HG03175 (cell line): Measurements from ENCODE around the gene CIDEA.
A peak's percentile ranks its signal among the peaks of the same experiment; 100 is the strongest.
"Not testable (repeated sequence)": the region's sequence is repeated elsewhere in the genome, so short reads cannot be mapped to it uniquely, and the experiment has no call there.

ENCODE experiments used
- ATAC-seq: cut with Tn5 transposase; IDR thresholded peaks from one replicate; pipeline ENCODE4 v1.9.1; 2021; ENCODE audit warnings: mild to moderate bottlenecking, moderate library complexity; ENCODE audit not compliant: unreplicated experiment

The CIDEA gene

DNA sequence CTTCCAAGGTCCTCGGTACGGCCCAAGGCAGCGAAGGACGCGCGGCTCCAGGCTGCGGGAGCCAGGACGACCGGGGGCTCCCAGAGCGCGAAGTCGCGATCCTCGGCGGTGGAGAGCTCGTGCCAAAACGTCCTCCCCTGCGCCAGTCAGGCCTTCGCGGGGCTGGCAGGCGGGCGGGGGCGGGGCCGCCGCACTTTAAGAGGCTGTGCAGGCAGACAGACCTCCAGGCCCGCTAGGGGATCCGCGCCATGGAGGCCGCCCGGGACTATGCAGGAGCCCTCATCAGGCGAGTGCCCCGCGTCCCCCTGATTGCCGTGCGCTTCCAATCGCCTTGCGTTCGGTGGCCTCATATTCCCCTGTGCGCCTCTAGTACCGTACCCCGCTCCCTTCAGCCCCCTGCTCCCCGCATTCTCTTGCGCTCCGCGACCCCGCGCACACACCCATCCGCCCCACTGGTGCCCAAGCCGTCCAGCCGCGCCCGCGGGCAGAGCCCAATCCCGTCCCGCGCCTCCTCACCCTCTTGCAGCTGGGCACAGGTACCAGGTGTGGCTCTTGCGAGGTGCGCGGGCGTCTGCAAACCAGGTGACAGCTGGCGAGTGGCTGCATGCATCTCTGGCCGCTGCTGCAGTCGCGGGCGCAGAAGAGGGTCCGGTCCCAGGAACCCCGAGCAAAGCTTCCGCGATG is at the start of gene CIDEA:
TSS of gene CIDEA (plus strand) at position 226 of the 684 bp plus-strand sequence. CDS start at position 249, 23 bp downstream.
- ATAC-seq, result no peak

DNA sequence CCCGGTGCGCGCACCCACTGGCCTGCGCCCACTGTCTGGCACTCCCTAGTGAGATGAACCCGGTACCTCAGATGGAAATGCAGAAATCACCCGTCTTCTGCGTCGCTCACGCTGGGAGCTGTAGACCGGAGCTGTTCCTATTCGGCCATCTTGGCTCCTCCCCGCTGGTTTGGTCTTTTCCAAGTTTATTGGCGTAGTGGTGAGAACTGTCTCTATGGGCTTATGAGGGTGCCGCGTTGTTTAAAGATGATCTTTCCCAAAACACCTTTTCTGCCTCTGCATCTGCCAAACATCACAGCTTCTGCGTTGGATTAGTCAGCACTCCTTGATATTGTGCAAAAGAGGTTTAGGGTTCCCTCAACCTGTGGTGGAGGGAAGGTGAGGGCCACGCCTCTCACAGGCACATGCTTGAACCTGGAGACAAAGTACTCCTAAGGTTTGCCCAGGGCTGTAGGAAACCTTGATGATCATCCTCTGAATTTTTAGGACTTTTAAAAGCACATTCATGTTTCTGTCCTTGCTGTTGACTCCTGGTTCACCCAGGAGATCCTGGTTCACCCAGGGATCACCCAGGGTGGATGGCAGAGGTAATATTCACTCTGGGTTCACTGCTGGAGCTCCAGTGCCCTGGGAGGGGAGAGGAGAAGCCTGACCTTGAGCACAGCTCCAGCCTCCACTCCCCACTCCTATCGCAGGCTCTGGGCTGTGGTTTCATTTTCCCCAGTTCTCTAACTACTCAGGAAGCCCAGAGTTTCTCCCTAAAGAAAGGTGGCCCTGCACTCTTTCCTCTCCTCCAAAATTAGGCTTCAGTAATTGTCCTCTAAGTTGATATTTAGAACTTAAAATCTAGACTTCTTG is 45.6 kb upstream of the CIDEA start:
- ATAC-seq, result not testable (repeated sequence)

DNA sequence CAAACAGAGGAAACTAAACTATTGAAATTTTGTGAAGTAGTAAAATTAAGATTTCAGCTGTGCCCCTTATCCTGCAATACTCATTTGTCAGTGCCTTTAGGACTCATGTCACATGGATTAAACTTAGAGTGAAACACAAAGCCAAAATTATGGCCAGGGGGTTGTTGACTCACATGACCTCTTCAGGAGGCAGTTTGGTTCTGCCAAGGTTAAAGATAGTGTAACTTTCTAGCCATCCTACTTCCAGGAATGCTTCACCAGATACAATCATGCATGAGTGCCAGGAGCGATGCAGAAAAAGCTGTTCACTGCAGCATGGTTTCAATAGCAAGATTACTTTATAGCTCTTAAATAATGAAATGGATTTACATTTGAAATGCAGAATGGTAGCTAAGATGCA is 41.9 kb upstream of the CIDEA start:
- ATAC-seq, result not testable (repeated sequence)

DNA sequence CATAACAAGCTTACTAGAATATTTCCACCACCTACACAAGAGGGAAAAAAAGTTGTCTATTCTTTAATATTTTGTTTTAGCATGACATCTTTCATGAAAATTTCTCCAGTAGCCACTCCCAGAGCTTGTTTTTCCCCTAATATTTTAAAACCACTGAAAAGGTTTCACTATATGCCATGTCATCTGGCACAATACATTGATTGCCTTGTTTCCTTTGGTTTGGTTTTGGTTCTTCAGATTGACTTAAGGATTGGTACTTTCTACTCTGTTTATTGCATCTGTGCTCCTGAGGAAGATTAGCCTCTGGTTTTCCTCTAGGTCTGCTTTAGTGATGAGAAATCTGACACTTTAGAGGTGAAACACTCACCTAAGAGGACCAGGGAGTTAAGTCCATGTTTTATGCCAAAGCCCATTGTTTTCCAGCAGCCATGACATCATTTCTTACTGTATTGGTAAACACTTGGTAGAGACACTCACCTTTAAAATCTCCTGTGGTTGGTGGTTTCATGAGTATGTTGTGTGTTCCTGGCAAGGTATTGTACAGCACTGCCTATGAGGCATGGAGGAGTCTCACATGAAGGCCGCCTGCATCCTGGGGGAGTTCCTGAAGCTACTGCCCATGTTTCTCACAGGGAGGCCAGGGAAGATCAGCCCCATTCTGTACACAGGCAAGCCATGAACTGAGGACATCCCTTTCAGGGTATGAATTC is 39.7 kb upstream of the CIDEA start:
- not testable (repeated sequence) for ATAC-seq

GRCh38 chr18:12216471-12216870 is 37.7 kb upstream of the CIDEA start:
- ATAC-seq, result not testable (repeated sequence)

DNA sequence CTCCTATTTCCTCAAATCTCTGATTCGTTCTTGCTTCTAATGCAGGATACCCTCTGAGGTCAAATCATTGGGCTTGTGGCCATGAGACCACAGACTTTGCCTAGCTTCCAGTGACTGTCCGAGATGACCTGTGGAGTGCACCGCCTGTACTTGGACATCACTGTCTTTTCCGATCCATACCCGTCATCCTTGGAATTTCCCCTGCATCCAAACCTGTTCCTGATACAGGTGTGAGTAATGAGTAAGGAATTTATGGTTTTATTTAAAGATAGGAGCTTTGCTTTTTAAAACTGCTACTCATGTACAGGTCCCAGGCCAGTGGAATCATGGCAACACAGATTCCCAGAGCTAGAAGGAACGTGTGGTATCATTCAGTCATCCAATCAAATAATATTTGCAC is 35.6 kb upstream of the CIDEA start:
- not testable (repeated sequence) for ATAC-seq

- ATAC-seq, result not testable (repeated sequence)
Measured at GRCh38 chr18:12222041-12222440, 32.1 kb upstream of the CIDEA start.

DNA sequence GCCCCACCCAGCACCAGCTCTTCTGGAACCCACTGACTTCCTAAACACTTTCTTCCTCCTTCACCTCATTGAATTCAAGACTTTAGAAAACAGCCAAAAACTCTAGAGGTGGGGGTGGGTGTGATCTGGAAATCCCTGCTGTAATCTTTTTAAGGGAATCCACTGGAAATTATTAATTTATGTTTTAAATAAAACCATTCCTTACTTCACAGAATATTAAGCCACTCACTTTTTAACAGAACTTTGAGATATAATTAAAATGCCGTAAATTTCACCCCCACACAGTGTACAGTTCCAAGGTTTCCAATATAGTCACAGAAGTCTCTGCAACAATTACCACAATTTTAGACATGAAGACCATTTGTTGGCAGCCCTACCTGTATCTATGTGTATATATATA is 30.8 kb upstream of the CIDEA start:
- ATAC-seq, result not testable (repeated sequence)

GRCh38 chr18:12226807-12227206 is 27.4 kb upstream of the CIDEA start:
- ATAC-seq, result not testable (repeated sequence)

GRCh38 chr18:12227399-12228186 is 26.6 kb upstream of the CIDEA start:
- not testable (repeated sequence) for ATAC-seq

- ATAC-seq, result not testable (repeated sequence)
Measured at GRCh38 chr18:12228308-12228707, 25.9 kb upstream of the CIDEA start.

GRCh38 chr18:12230561-12230960 is 23.6 kb upstream of the CIDEA start:
- not testable (repeated sequence) for ATAC-seq

DNA sequence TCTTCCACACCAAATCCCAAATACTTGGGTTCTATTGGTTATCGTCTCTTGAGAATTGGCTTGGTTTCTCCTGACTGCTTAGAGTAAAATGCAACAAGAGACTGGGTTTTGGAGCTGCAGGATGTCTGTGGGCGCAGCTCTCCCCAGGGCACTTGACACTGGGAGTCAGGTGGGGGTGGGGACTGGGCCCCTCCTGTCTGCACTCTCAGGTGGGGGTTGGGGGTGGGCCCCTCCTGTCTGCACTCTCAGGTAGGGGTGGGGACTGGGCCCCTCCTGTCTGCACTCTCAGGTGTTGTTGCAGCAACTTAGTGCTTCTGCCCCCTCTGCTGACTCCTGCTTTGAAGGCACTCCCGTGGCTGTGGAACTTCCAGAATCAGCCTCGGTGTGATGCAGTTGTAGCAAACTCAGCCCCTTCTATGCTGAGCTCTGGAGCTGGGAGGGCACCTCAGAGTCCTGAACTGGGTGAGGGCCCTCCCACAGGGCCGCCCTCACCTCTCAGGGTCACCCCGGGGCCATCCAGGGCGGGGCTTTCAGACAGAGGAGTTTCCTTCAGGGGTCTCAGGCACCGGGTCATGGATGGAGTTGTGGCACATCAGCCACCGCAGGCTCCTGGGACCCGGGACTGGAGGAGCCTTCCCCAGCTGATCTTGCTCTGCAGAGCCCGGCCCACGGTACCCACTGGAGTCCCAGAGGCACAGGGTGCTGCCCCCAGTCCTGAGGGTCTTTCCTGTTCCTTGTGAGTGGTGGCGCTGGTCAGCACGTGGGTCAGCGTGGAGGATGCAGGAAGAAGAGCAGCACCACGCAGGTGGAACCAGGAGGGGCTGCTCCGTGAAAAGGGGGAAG is 22.9 kb upstream of the CIDEA start:
- ATAC-seq, result no peak

GRCh38 chr18:12231986-12232385 is 22.2 kb upstream of the CIDEA start:
- ATAC-seq, result no peak

- ATAC-seq, result no peak
Measured at GRCh38 chr18:12233378-12233777, 20.8 kb upstream of the CIDEA start.

DNA sequence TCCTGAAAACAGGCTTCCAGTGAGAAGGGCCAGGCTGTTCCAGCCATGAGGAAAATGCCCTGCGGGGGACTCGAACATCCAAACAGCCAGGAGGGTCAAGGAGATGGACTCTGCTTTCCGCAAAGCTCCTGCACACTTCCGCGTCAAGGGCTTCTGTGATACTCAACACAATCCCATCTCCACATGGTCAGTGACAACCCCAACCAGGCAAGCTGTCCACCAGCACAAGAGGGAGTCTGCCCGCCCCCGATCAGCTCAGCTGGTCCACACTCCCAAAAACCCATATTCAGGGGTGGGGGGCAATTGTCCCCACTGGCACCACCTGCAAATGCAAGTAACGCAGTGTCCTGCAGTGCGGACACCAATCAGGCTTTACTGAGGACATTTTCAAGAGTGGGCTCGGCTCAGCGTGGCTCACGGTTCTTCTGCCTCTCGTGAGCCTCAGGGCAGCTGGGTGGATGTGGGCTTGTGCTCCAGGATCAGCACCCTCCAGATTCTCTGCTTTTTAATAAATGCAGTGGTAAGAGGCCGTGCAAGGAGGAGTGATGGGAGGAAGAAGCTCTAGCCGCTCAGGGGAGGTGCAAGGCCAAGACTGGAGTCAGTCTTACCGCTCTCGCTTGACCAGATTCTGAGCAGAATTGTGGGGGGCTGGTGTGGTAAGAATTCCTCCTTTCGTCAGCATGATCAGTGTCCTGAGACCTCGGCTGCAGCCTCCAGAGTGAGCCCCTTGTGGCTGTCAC is 19.5 kb upstream of the CIDEA start:
- ATAC-seq, result no peak

DNA sequence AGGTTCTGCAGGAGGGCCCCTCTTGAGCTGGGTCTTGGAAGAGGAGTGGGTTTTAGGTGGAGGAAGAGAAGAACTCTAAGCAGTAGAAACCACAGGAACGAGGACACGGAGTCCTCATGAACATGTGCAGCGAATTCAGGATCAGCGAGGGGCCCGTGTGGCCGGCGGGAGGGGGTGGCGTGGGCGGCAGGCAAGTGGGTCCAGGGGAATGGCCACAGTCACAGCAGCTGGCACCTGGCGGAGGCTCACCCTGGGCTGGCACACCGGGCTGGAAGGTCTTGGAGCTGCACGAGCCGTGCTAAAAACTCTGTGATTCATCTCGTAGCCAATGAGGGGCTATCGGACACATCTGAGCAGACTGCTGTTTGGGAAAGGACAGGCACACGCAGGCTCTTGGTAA is 18.0 kb upstream of the CIDEA start:
- ATAC-seq, result no peak

DNA sequence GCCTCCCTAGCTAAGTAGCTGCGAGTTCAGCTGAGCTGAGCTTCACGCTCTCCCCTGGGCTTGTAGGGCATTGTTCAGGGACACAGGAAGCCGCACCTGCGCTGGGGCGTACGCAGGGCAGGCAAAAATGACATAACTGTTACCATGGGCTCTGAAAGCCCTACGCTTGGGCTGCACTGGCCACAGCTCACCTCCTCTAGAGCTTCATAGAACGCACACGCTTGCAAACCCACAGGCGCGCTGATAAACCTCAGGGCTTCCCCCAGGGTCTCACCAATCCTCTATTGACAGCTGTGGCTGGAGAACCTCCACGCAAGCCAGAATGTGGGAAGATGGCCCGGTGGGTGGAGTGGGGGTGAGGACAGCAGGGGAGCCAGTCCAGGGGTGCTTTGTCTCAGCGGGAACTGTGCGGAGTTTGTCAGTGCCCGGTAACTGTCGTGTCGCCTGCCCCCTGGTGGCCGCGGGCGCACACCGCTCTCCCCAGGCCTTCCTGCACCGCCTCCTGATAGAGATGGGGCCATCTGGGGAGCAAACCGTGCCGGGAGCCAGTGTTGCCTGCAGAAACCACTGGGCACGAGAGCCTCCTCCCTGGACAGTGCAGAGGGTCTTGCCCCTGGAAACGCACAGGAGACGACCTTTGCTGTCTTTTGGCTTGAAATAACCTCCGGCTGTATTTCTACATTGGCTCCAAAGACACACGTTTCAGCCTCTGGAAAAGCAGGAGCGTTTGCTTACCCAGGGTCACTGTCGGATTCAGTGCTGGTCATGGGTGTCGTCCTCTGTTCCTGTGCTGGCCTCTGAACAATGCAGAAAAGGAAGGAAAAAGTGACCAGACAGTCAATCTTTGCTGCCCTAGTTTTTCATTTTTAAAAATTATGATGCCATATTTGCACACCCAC is 17.0 kb upstream of the CIDEA start:
- ATAC-seq, result peak; percentile 85
